GM21737 (cell line): ENCODE measurements around the gene ATP7B.
"Not testable (repeated sequence)": the region's sequence is repeated elsewhere in the genome, so short reads cannot be mapped to it uniquely, and the experiment has no call there.

Source experiments
- ATAC-seq: cut with Tn5 transposase; IDR thresholded peaks from one replicate; pipeline ENCODE4 v1.9.1; 2021; ENCODE audit warnings: mild to moderate bottlenecking, moderate library complexity; ENCODE audit not compliant: unreplicated experiment

Gene ATP7B

DNA sequence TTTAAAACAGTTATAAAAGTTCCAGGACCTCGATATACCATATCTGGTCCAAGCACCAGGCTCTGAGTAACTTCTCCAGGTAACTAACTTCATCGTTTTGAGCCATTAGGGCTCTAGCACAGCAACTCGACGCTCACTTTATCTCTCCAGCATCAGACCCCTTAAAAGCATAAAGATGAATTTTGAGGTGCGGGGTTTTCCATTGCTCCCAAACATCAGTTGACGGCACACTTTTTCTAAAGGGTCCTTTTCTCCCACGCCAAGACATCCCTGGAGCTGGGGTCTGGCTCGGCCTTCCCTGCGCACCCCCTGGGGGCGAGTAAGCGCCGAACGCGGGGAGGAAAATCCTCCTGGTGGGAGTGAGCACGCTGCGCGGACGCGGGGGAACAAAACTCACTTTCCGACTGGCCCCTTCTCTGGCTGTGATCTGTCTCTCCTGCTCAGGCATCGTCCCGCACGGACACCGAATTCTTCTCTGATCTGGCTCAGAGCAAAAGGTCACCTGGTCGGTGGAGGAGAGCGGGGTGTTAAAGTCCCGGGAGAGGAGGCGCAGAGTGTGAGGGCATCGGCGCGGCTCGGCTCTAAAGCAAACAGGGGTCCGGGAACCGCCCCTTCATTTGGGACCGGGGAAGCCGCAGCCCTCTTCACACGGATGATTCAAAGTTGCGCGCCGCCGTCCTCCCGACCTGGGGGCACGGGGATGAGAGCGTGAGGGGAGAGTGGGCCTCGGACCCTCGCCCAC is at the start of gene ATP7B:
TSS of gene ATP7B (minus strand) at position 561 of the 742 bp plus-strand sequence. CDS start at position 448, 113 bp downstream.
- ATAC-seq, result peak; percentile 8

DNA sequence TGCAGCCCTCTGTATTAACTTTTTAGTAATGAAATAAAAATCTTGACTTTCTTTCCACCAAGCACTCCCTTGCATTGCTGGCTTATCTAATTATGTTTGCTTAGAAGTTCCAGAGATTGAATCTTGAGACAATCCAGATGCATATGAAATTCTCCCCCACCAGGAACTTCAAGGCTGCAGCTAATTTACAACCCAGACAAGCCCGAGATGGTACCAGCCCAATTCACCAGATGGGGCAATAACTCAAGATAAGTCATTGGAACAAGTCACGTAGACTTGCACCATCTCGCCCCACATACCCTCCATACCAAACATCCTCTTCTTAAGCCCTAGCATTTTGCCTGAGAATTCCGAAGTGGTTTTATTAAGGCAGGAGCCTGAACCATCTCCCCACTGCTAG is 42.2 kb upstream of the ATP7B start:
- ATAC-seq, result no peak

DNA sequence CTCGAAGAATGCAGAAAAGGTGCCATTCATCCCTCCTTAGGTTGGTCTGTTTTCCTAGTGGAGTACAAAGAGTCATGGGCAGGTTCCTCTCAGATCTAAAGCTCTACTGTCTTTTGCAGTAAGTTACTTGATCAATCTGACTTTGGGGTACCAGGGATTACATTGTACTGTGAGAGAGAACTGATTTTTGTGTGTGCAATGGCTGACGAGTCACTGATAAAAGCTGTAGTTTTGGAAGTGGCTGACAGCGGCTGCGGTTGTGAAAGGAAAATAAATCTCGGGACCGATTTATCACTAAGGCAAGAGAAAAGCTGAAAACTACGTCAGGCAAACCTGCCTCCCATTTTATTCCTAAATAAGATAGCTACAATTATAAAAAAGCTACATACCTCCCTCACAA is 40.1 kb upstream of the ATP7B start:
- no peak for ATAC-seq

- ATAC-seq, result no peak
Measured at GRCh38 chr13:52048516-52048915, 37.3 kb upstream of the ATP7B start.

DNA sequence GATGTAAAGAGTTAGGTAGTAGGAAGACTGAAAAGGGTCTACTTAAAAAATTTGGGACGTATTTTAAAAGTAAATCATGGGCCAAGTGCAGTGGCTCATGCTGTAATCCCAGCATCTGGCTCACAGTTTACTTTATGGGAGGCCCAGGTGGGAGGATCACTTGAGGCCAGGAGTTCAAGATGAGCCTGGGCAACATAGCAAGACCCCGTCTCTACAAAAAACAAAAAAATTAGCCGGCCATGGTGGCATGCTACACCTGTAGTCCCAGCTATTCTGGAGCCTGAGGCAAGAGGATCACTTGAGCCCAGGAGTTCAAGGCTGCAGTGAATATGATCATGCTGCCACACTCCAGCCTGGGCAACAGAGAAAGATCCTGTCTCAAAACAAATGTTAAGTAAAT is 36.2 kb upstream of the ATP7B start:
- no peak for ATAC-seq

DNA sequence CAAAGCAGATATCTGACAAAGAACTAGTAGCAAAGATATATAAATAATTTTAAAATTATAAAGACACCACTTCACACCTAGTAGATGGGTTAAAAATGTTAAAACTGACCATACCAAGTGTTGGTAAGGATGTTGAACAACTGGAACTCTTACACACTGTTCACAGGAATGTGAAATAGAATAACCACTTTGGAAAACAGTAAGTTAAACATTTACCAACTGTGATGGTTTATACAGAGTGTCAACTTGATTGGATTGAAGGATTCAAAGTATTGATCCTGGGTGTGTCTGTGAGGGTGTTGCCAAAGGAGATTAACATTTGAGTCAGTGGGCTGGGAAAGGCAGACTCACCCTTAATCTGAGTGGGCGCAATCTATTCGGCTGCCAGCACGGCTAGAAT is 32.4 kb upstream of the ATP7B start:
- ATAC-seq, result no peak

DNA sequence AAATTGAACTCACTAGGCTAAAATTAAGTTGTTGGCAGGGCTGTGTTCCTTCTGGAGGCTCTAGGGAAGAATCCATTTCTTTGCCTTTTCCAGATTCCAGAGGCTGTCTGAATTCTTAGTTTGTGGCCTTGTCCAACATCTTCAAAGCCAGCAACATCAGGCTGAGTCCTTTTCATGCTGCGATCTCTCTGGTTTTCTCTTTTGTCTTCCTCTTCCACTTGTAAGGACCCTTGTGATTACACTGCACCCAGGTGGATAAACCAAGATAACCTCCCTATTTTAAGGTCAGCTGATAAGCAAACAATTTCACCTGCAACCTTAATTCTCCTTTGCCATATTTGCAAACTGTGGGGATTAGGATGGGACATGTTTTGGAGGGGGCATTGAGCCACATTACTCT is 24.8 kb upstream of the ATP7B start:
- no peak for ATAC-seq

- no peak for ATAC-seq
Measured at GRCh38 chr13:52034616-52035226, 23.5 kb upstream of the ATP7B start.

DNA sequence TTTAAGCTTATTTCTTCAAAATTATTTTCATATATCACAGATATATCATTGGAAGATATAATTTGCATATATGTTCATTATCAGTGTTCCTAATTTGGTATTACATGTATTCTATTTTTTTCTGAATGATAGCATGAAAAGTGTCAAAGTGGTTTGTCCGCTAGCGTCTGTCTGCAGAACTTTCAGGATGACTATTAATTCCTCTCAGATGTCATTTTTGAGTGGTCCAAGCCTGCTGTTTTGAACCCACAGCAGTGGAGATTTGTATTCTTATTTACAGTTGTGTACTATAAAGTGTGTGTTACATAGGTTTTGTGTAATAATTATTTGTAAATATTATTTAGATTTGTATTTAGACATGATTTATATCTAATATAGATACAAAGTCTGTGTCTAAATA is 21.8 kb upstream of the ATP7B start:
- ATAC-seq, result no peak

DNA sequence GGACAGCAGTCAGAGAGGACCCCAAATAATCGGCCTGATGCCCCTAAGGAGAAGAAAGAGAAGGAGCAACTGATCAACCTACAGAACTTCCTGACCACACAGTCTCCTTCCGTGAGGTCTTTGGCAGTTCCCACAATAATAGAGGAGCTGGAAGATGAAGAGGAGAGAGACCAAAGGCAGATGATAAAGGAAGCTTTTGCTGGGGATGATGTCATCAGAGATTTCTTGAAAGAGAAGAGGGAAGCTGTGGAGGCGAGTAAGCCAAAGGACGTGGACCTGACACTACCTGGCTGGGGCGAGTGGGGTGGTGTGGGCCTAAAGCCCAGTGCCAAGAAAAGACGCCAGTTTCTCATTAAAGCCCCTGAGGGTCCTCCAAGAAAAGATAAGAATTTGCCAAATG is 19.2 kb upstream of the ATP7B start:
- ATAC-seq, result not testable (repeated sequence)

- no peak for ATAC-seq
Measured at GRCh38 chr13:52029569-52029968, 18.3 kb upstream of the ATP7B start.

DNA sequence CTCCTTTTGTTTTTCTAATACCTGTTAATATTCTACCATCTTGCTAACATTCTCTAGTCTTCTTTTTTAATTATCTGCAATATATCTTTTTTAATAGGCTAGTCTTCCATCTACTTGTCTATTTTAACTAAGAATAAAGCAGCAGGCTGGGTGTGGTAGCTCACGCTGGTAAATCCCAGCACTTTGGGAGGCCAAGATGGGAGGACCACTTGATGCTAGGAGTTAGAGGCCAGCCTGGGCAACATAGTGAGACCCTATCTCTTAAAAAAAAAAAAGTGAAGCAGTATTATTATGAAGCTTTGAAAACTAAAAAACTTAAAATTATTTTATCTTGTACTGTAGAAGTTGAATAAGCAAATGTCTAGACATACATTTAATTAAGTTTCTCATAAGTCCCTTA is 16.6 kb upstream of the ATP7B start:
- no peak for ATAC-seq

DNA sequence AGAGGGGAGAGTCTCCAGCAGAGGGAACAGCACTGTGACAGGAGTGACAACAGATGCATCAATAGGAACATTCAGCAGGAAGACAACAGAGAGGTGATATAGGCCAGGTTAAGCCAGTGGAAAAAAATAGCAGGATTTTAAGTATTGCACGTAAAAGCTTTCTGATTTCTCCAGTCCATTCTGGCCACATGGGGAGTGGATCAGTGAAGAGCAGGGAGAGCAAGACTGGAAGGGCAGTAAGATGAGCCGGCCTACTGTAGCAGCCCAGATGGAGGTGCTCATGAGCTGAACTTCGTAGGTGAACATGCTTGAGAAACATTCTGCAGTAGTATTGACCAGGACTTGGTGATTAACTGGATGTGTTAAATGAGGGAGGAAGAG is 15.0 kb upstream of the ATP7B start:
- ATAC-seq, result no peak

GRCh38 chr13:52025475-52026245 is 14.4 kb upstream of the ATP7B start:
- no peak for ATAC-seq

DNA sequence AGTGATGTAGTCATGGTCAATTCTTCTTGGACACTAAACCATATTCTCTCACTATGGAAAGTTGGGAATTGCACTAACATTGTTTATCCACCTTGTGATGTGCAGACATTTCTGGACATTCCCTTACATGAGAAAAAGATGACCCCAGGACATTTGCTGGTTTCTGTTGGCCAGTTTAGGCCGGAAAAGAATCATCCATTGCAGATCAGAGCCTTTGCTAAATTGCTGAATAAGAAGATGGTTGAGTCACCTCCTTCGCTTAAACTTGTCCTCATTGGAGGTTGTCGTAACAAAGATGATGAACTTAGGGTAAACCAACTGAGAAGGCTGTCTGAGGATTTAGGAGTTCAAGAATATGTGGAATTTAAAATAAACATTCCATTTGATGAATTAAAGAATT is 13.2 kb upstream of the ATP7B start, which contains the start of gene UTP14C:
TSS of gene UTP14C (plus strand) at position 211 of the 400 bp plus-strand sequence. CDS start 4,114 bp downstream, outside the sequence.
- no peak for ATAC-seq

- ATAC-seq, result no peak
Measured at GRCh38 chr13:52022356-52022755, 11.1 kb upstream of the ATP7B start.

DNA sequence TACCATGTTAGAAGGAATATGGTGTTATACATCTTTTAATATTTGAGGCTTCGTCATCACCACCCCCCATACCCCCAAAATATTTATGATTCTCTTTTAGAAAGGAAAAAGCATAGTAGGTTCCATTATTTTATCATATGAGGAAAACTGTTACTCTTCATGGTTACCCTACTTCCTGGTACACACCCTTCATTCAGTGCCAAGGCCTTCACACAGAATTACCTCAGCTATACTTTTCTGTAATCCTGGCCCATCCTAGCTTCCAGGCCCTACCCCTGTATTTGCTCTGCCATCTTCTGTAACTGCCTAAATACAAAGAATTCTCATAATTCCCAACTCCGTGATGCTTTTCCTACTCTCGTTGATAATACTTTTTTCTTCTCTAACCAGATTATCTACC is 8.9 kb upstream of the ATP7B start:
- no peak for ATAC-seq

- ATAC-seq, result no peak
Measured at GRCh38 chr13:52016296-52016695, 5.0 kb upstream of the ATP7B start.

GRCh38 chr13:52012512-52012836 is 1.2 kb upstream of the ATP7B start:
- no peak for ATAC-seq

- ATAC-seq, result peak; percentile 99
Measured at GRCh38 chr13:52011632-52012511, 622 bp upstream of the ATP7B start, which contains the start of gene ALG11. TSS of gene ALG11 (plus strand) at chr13:52012398. CDS start at chr13:52012419, 21 bp downstream.

- ATAC-seq, result no peak
Measured at GRCh38 chr13:52009946-52010345, 1.3 kb downstream of the ATP7B start.
